ENCODE data around the gene KCNMB2.
"Not testable (repeated sequence)": the region's sequence is repeated elsewhere in the genome, so short reads cannot be mapped to it uniquely, and the experiment has no call there.

KCNMB2 gene

DNA sequence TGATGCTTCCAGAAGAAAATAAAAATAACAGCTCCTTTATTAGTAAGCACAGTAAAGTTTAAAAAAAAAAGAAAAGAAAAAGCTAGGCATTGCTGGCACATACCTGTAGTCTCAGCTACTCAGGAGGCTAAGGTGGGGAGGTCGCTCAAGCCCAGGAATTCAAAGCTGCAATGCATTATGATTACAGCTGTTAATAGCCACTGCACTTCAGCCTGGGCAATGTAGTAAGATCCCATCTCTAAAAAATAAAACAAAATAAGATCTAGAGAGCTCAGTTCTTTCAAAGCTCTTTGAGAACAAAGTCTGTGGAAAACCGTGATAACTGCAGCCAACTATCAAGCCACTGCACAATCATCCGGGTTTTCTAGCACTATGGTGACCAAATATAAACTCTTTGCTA lies 323.1 kb downstream of the KCNMB2 start:
- TF ChIP-seq, protein P1, sequence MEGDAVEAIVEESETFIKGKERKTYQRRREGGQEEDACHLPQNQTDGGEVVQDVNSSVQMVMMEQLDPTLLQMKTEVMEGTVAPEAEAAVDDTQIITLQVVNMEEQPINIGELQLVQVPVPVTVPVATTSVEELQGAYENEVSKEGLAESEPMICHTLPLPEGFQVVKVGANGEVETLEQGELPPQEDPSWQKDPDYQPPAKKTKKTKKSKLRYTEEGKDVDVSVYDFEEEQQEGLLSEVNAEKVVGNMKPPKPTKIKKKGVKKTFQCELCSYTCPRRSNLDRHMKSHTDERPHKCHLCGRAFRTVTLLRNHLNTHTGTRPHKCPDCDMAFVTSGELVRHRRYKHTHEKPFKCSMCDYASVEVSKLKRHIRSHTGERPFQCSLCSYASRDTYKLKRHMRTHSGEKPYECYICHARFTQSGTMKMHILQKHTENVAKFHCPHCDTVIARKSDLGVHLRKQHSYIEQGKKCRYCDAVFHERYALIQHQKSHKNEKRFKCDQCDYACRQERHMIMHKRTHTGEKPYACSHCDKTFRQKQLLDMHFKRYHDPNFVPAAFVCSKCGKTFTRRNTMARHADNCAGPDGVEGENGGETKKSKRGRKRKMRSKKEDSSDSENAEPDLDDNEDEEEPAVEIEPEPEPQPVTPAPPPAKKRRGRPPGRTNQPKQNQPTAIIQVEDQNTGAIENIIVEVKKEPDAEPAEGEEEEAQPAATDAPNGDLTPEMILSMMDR (conservative IDR thresholded peaks at IDR 0.05; ENCODE audit: low read depth) = no peak
- no peak for DNase-seq (ENCODE audit: low spot score)
- CTCF ChIA-PET = no interaction called here
- no peak overlapping the region for H3K27ac ChIP-seq
- POLR2A ChIA-PET (ENCODE audit: low non-redundant PET) = no interaction called here

DNA sequence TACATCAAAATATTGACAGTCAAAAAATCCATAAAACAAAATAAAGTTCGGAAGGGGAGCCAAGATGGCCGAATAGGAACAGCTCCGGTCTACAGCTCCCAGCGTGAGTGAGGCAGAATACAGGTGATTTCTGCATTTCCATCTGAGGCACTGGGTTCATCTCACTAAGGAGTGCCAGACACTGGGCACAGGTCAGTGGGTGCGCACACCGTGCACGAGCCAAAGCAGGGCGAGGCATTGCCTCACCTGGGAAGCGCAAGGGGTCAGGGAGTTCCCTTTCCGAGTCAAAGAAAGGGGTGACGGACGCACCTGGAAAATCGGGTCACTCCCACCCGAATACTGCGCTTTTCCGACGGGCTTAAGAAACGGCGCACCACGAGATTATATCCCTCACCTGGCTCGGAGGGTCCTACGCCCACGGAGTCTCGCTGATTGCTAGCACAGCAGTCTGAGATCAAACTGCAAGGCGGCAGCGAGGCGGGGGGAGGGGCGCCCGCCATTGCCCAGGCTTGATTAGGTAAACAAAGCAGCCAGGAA lies 323.7 kb downstream of the KCNMB2 start:
- CTCF ChIA-PET; DNase-seq (ENCODE audit: low spot score); H3K27ac ChIP-seq; POLR2A ChIA-PET (ENCODE audit: low non-redundant PET): not testable (repeated sequence)

DNA sequence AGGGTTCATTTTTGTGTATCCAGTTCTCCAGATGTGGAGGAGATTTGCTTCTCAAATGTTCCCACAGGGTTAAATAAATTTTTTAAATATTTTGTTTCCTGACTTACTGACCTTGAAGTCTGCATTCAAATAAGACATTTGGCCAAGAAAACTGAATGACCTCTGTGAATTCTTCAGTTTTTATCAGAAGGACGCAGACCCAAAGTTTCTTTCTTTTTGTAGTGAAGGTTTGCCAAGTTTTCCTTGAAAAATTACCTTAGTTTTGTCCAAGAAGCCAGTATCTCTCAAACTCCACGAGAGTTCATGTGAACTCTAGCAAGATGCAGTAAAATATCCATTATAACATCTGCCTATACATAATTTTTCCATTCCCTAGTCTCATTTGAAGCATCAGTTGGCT lies 332.4 kb downstream of the KCNMB2 start:
- TF ChIP-seq, protein P1 (conservative IDR thresholded peaks at IDR 0.05; ENCODE audit: low read depth) = no peak
- ChIA-PET POLR2A (ENCODE audit: low non-redundant PET) (no interaction called here), CTCF (no interaction called here)
- no peak overlapping the region for H3K27ac ChIP-seq
- DNase-seq (ENCODE audit: low spot score) = no peak

DNA sequence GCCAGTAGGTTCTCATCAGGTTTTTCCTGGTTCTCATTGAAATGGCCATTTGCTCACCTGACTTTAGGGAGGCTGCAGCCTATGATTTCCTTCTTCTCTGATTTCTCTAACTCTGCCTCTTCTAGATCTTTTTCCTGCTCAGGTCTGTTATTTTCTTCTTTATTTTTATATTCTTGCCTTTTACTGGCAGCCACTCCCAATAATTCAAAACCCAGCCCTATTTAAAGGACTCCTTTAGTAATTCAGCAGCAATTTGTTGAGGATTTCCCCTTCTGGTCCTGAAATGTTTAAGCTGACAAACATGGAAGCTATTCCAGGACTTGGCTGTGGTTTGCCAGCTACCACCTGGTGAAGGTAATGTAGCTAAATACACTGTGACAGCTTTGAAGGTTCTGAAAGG lies 333.8 kb downstream of the KCNMB2 start:
- CTCF ChIA-PET = no interaction called here
- H3K27ac ChIP-seq = no peak overlapping the region
- DNase-seq (ENCODE audit: low spot score) = no peak
- TF ChIP-seq, protein P1 (conservative IDR thresholded peaks at IDR 0.05; ENCODE audit: low read depth) = no peak
- POLR2A ChIA-PET (ENCODE audit: low non-redundant PET) = no interaction called here

DNA sequence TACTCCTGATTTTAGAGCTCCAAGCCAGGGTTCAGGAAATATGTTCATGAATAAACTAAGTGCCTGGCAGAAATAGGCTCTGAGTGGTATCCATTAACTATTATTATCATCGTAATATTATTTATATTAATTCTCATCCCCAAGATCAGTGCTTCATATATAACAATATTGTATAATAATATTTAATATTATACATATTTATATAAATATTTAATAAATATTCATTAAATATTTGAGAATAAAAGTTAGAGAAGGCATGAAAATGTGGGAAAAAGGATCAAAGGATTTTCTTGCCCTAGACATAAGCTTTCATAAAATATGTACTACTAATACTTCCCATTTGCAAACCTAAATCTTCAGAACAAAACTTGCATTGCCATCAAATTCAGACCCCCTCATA lies 338.9 kb downstream of the KCNMB2 start:
- no peak overlapping the region for H3K27ac ChIP-seq
- CTCF ChIA-PET = interaction anchor here (0.8 kb wide), 1 partner anchor 503 kb away, joined by 5 read pairs; no protein-coding TSS in a partner anchor
- DNase-seq (ENCODE audit: low spot score) = no peak
- POLR2A ChIA-PET (ENCODE audit: low non-redundant PET) = no interaction called here
- TF ChIP-seq, protein P1 (conservative IDR thresholded peaks at IDR 0.05; ENCODE audit: low read depth) = no peak

DNA sequence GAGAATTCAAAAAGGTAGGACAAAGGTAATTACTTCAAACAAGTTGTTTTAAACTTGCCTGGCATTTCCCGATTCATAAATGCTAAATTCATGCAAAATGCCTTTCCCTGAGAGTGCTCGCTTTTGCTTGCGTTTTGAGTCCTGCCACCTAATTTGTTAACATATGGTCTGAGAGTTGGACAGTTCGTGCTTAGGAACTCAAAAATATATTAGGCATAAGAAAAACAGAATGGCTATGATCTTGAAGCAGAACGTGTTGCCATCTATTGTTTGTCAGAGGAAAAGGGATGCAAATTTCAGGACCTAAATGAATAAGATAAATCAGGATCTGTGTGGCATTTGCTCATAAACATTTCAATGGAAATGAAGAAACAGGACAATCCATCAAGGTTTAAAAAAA lies 339.6 kb downstream of the KCNMB2 start:
- POLR2A ChIA-PET (ENCODE audit: low non-redundant PET) = no interaction called here
- CTCF ChIA-PET = interaction anchor here (0.6 kb wide), 1 partner anchor 1495 kb away, joined by 3 read pairs; no protein-coding TSS in a partner anchor
- TF ChIP-seq, protein P1 (conservative IDR thresholded peaks at IDR 0.05; ENCODE audit: low read depth) = no peak
- no peak overlapping the region for H3K27ac ChIP-seq
- no peak for DNase-seq (ENCODE audit: low spot score)

DNA sequence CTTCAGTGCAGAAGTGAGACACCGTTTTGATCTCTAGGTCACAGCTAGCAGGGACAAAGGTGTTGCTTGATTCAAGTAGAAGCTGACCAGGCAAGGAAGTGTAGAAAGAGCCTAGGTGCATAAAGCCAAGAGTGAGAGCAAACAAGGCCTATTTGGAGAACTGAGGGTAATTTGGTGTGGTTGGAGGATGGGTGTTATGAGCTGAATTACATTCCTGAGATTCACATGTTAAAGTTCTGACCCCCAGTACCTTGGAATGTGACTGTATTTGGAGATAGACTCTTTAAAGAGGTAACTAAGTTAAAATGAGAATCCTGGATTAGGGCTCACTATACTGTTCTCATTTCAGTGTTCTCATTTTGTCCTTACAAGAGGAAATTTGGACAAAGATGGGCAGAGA lies 344.0 kb downstream of the KCNMB2 start:
- CTCF ChIA-PET = no interaction called here

More for the DNA sequence above, 344.0 kb downstream of the KCNMB2 start:
- no peak for DNase-seq (ENCODE audit: low spot score)
- TF ChIP-seq, protein P1 (conservative IDR thresholded peaks at IDR 0.05; ENCODE audit: low read depth) = no peak
- no peak overlapping the region for H3K27ac ChIP-seq
- POLR2A ChIA-PET (ENCODE audit: low non-redundant PET) = no interaction called here
